Endothelial cell of umbilical vein (primary cell): ENCODE data around the gene TRMT1. TPM values are rescaled to one million over a fixed set of nuclear protein-coding genes. Genes with fewer than 3 reads are reported as not detected.

Source experiments
- BruUV-seq: library from RNA; stranded (reverse); fragments of 400-500 nt; replicated peaks from 2 replicates; lab custom pipeline; 2021; lab: Mats Ljungman, UMichigan
- CTCF ChIA-PET: fragments of 300-600, 350-600 bp; sonication (Branson Sonifier 250); formaldehyde crosslinking; loops from one replicate; lab custom pipeline; 2021; ENCODE audit warnings: antibody characterized with exemption, inconsistent platforms; lab: Charles Lee
- POLR2A ChIA-PET: fragments of 300-600, 350-600 bp; sonication (Branson Sonifier 250); formaldehyde crosslinking; loops from one replicate; lab custom pipeline; 2021; ENCODE audit warnings: antibody characterized with exemption, inconsistent platforms; lab: Charles Lee
- DNase-seq: peaks from one replicate; pipeline ENCODE4 v3.0.0-alpha.2; 2011; ENCODE audit warnings: low read depth, low spot score
- FAIRE-seq: peaks from 2 replicates; lab custom pipeline; 2011; peaks lifted over from hg19 to GRCh38; lab: Jason Lieb, UNC
- H2AFZ ChIP-seq: 2 replicates; pipeline ENCODE4 v1.6.0; 2012; ENCODE audit warnings: low read depth, low read length, control low read depth, inconsistent platforms
- H3K27ac ChIP-seq: 2 replicates; pipeline ENCODE4 v1.5.1; 2011; ENCODE audit warnings: low read depth, mild to moderate bottlenecking, control low read depth, low read length, moderate library complexity; ENCODE audit not compliant: insufficient read depth
- H3K27me3 ChIP-seq, 2 experiments: 2 replicates each; pipeline versions ENCODE4 v1.6.0 to v1.6.1; 2011; ENCODE audit warnings: low read length in 2 of 2, mixed read lengths in 1 of 2; ENCODE audit not compliant: control insufficient read depth in 2 of 2, insufficient read depth in 2 of 2
- H3K36me3 ChIP-seq, 2 experiments: 2 replicates in 1 of 2; 3 replicates in 1 of 2; pipeline ENCODE4 v1.5.1; 2011; ENCODE audit warnings: low read length in 2 of 2, mild to moderate bottlenecking in 1 of 2, moderate library complexity in 1 of 2; ENCODE audit not compliant: control insufficient read depth in 2 of 2, insufficient read depth in 2 of 2; ENCODE audit errors: extremely low read depth in 1 of 2
- H3K4me1 ChIP-seq: 3 replicates; pipeline ENCODE4 v1.5.1; 2011; ENCODE audit warnings: mild to moderate bottlenecking, low read length; ENCODE audit not compliant: control insufficient read depth, insufficient read depth; ENCODE audit errors: extremely low read depth
- H3K4me2 ChIP-seq: 2 replicates; pipeline ENCODE4 v1.6.1; 2011; ENCODE audit warnings: low read length, control low read depth, mixed read lengths; ENCODE audit not compliant: insufficient read depth
- H3K4me3 ChIP-seq, 3 experiments: fragments of 200-600 bp in 1 of 3; sonication (generic), shearing (Covaris generic) in 1 of 3; replicated peaks in 1 of 3; 2 replicates each; pipeline ENCODE4 v1.5.1; 2011 to 2016; ENCODE audit warnings: control low read depth in 3 of 3, low read length in 3 of 3, mild to moderate bottlenecking in 2 of 3, inconsistent platforms in 1 of 3, low read depth in 1 of 3, moderate library complexity in 1 of 3; ENCODE audit not compliant: insufficient read depth in 1 of 3
- H3K79me2 ChIP-seq: 2 replicates; pipeline ENCODE4 v1.6.0; 2012; ENCODE audit warnings: low read length, inconsistent platforms; ENCODE audit not compliant: control insufficient read depth, insufficient read depth
- H3K9ac ChIP-seq: replicated peaks from 2 replicates; pipeline ENCODE3; 2011; ENCODE audit warnings: low read length, control low read depth; ENCODE audit not compliant: insufficient read depth; ENCODE audit errors: extremely low read depth
- H3K9me1 ChIP-seq: replicated peaks from 3 replicates; pipeline ENCODE4 v1.6.0; 2011; ENCODE audit warnings: mild to moderate bottlenecking, low read length; ENCODE audit not compliant: control insufficient read depth, insufficient read depth; ENCODE audit errors: extremely low read depth
- H3K9me3 ChIP-seq: replicated peaks from 2 replicates; pipeline ENCODE4 v1.5.1; 2012; ENCODE audit warnings: low read length, inconsistent platforms; ENCODE audit not compliant: control insufficient read depth, insufficient read depth
- H4K20me1 ChIP-seq: replicated peaks from 2 replicates; pipeline ENCODE3; 2011; ENCODE audit warnings: mild to moderate bottlenecking, low read length; ENCODE audit not compliant: control insufficient read depth, insufficient read depth; ENCODE audit errors: extremely low read depth
- CTCF ChIP-seq, 2 donors: IDR thresholded peaks; 1 replicate in 1 of 2; 2 replicates in 1 of 2; pipeline ENCODE4 v1.5.1; 2011; ENCODE audit warnings: low read length in 2 of 2, mild to moderate bottlenecking in 2 of 2, moderate library complexity in 2 of 2, control low read depth in 1 of 2, inconsistent platforms in 1 of 2, low read depth in 1 of 2; ENCODE audit not compliant: insufficient read depth in 1 of 2; ENCODE audit errors: extremely low read depth in 1 of 2
- EZH2 ChIP-seq: IDR thresholded peaks from 2 replicates; pipeline ENCODE4 v1.6.1; 2012; ENCODE audit warnings: borderline replicate concordance, low read depth, mild to moderate bottlenecking, moderate library complexity, low read length, inconsistent platforms; ENCODE audit not compliant: severe bottlenecking
- FOS ChIP-seq: IDR thresholded peaks from 2 replicates; pipeline ENCODE4 v1.6.1; 2011; ENCODE audit warnings: mild to moderate bottlenecking, low read length, moderate library complexity, borderline replicate concordance; ENCODE audit not compliant: insufficient read depth
- GATA2 ChIP-seq: IDR thresholded peaks from 2 replicates; pipeline ENCODE4 v1.7.0; 2011; ENCODE audit warnings: low read depth, mild to moderate bottlenecking, moderate library complexity, mixed read lengths, low read length; ENCODE audit not compliant: insufficient read length, insufficient read depth
- JUN ChIP-seq: IDR thresholded peaks from 2 replicates; pipeline ENCODE4 v1.6.1; 2011; ENCODE audit warnings: borderline replicate concordance, low read depth; ENCODE audit not compliant: insufficient read length, insufficient read depth
- MAX ChIP-seq: IDR thresholded peaks from 2 replicates; pipeline ENCODE4 v1.6.1; 2011; ENCODE audit not compliant: insufficient read depth, insufficient read length
- MYC ChIP-seq: IDR thresholded peaks from one replicate; pipeline ENCODE4 v1.6.1; 2011; ENCODE audit warnings: mild to moderate bottlenecking, low read depth, low read length
- POLR2A ChIP-seq: IDR thresholded peaks from 2 replicates; pipeline ENCODE4 v1.6.1; 2012; ENCODE audit warnings: low read depth, mild to moderate bottlenecking, control low read depth, low read length
- POLR2AphosphoS5 ChIP-seq: IDR thresholded peaks from 2 replicates; pipeline ENCODE4 v1.6.1; 2012; ENCODE audit warnings: low read depth, mild to moderate bottlenecking, control low read depth, low read length, moderate library complexity; ENCODE audit not compliant: insufficient read depth
- dilution Hi-C: fragments of 300-500 bp; cut with MboI; formaldehyde crosslinking; loops from one replicate; pipeline ENCODE4 v1.15.0; 2019; ENCODE audit warnings: low sequenced_read_pairs; ENCODE audit not compliant: extremely low pct_ligation_motif_present
- intact Hi-C: fragments of 100-400 bp; cut with micrococcal nuclease; formaldehyde crosslinking; loops from one replicate; pipeline ENCODE4 v1.10.0; 2022
- polyA plus RNA-seq, 4 experiments: library from polyadenylated mRNA; depleted of rRNA in 3 of 4; stranded (reverse) in 3 of 4; unstranded in 1 of 4; fragments of >200 nt; gene quantifications; 2 replicates each; pipeline versions ENCODE4 v1.2.1 to v1.2.3, GENCODE V29; 2011 to 2012; ENCODE audit warnings: missing spikeins in 1 of 4
- total RNA-seq: library from RNA; stranded (reverse); gene quantifications from 2 replicates; pipeline ENCODE4 v1.2.3, GENCODE V29; 2021

Gene TRMT1
- total and polyA plus RNA-seq, 2 donors (not counting 3 experiments of a cell fraction or from before 2014, with no cell fraction given): 46.3 to 53.0 TPM

- Histone ChIP-seq H3K9ac (no peak overlapping the region), H3K79me2 (no peaks in the 10 kb centered on the region), H3K9me1 (no peaks in the 10 kb centered on the region), H3K36me3 (peaks cover 0 to 8% of the 10 kb centered on the region in 2 experiments), H3K4me1 (peaks cover 4% of the 10 kb centered on the region), H3K9me3 (no peaks in the 10 kb centered on the region), H3K27ac (no peak overlapping the region), H2AFZ (no peak overlapping the region), H3K4me2 (no peak overlapping the region), H4K20me1 (no peaks in the 10 kb centered on the region), H3K27me3 (no peaks in the 10 kb centered on the region), H3K4me3 (no peak overlapping the region)
- intact Hi-C loops (no loop called here), dilution Hi-C loops (no loop called here)
- BruUV-seq: no TSS peak
- ChIA-PET POLR2A (interaction anchor here (0.7 kb wide), 1 partner anchor 118 kb away, joined by 3 read pairs; no protein-coding TSS in a partner anchor), CTCF (interaction anchor here (1.3 to 2.2 kb wide), 3 partner anchors 13 to 97 kb away, joined by 4 to 9 read pairs (median 6); no protein-coding TSS in a partner anchor)
- TF ChIP-seq EZH2 (no peak), MYC (no peak), MAX (no peak), FOS (no peak), JUN (no peak), POLR2A (no peak), POLR2AphosphoS5 (no peak), GATA2 (no peak), CTCF (IDR thresholded peaks at IDR 0.05; ENCODE audit: extremely low read depth in 1 of 2, insufficient read depth in 1 of 2, low read depth in 1 of 2, low read length in 2 of 2) (no peak)
- no peak for FAIRE-seq
- no peak for DNase-seq
Observed at GRCh38 chr19:13074378-13074777, 42.2 kb downstream of the TRMT1 start.
